CD14-positive monocyte (primary cell): ENCODE data around the gene CDK6. TPM values are rescaled to one million over a fixed set of nuclear protein-coding genes. Genes with fewer than 3 reads are reported as not detected.

Source experiments
- DNase-seq, 3 donors: peaks; one replicate each; pipeline ENCODE4 v3.0.0-alpha.2; 2011 to 2022
- H2AFZ ChIP-seq: 2 replicates; pipeline ENCODE4 v1.6.0; 2012; ENCODE audit warnings: mild to moderate bottlenecking, low read depth, low read length, inconsistent platforms; ENCODE audit not compliant: insufficient read depth, poor library complexity, severe bottlenecking
- H3K27ac ChIP-seq, 2 donors: 1 replicate in 1 of 2; 2 replicates in 1 of 2; pipeline ENCODE4 v1.5.1; 2012 to 2013; ENCODE audit warnings: low read length in 2 of 2, control low read depth in 1 of 2, inconsistent platforms in 1 of 2, low read depth in 1 of 2, mild to moderate bottlenecking in 1 of 2
- H3K27me3 ChIP-seq, 2 donors: one replicate each; pipeline versions ENCODE4 v1.6.0 to v1.6.1; 2011 to 2013; ENCODE audit warnings: low read length in 2 of 2; ENCODE audit not compliant: control insufficient read depth in 2 of 2, insufficient read depth in 2 of 2
- H3K36me3 ChIP-seq, 2 donors: replicated peaks in 1 of 2; 1 replicate in 1 of 2; 2 replicates in 1 of 2; pipeline versions ENCODE4 v1.5.1 to v1.6.1; 2012 to 2013; ENCODE audit warnings: low read length in 2 of 2, control low read depth in 1 of 2, inconsistent platforms in 1 of 2, mild to moderate bottlenecking in 1 of 2; ENCODE audit not compliant: insufficient read depth in 2 of 2, control insufficient read depth in 1 of 2
- H3K4me1 ChIP-seq, 2 donors: 1 replicate in 1 of 2; 2 replicates in 1 of 2; pipeline versions ENCODE4 v1.5.1 to v1.6.1; 2012 to 2013; ENCODE audit warnings: low read length in 2 of 2, control low read depth in 1 of 2, inconsistent platforms in 1 of 2, mild to moderate bottlenecking in 1 of 2, moderate library complexity in 1 of 2; ENCODE audit not compliant: insufficient read depth in 2 of 2, control insufficient read depth in 1 of 2
- H3K4me2 ChIP-seq: replicated peaks from 2 replicates; pipeline ENCODE3; 2012; ENCODE audit warnings: low read length, moderate library complexity, mild to moderate bottlenecking; ENCODE audit not compliant: poor library complexity, severe bottlenecking; ENCODE audit errors: extremely low read depth
- H3K4me3 ChIP-seq, 3 experiments: fragments of 200-600 bp in 1 of 3; sonication (generic) in 1 of 3; replicated peaks in 1 of 3; 1 replicate in 2 of 3; 2 replicates in 1 of 3; pipeline ENCODE4 v1.5.1; 2011 to 2013; ENCODE audit warnings: low read length in 3 of 3, mild to moderate bottlenecking in 3 of 3, control low read depth in 2 of 3, low read depth in 2 of 3, inconsistent platforms in 1 of 3, moderate library complexity in 1 of 3
- H3K79me2 ChIP-seq: 2 replicates; pipeline ENCODE4 v1.6.0; 2012; ENCODE audit warnings: mild to moderate bottlenecking, control low read depth, inconsistent platforms, low read length, moderate library complexity; ENCODE audit not compliant: insufficient read depth
- H3K9ac ChIP-seq: 2 replicates; pipeline ENCODE4 v1.6.0; 2017; ENCODE audit warnings: low read length, mild to moderate bottlenecking; ENCODE audit not compliant: insufficient read depth, poor library complexity, severe bottlenecking
- H3K9me3 ChIP-seq, 2 donors: replicated peaks in 1 of 2; 1 replicate in 1 of 2; 2 replicates in 1 of 2; pipeline versions ENCODE4 v1.5.1 to v1.6.1; 2012 to 2013; ENCODE audit warnings: low read length in 2 of 2, control low read depth in 1 of 2; ENCODE audit not compliant: control insufficient read depth in 1 of 2, insufficient read depth in 1 of 2
- H4K20me1 ChIP-seq: 2 replicates; pipeline ENCODE4 v1.6.0; 2012; ENCODE audit warnings: mild to moderate bottlenecking, low read length, control low read depth, moderate library complexity; ENCODE audit not compliant: insufficient read depth
- H3K27ac Mint-ChIP-seq, 7 donors: one replicate each; pipeline ENCODE4 v1.8.0; 2020; ENCODE audit warnings: mild to moderate bottlenecking in 7 of 7, mixed read lengths in 7 of 7, moderate library complexity in 6 of 7, inconsistent platforms in 2 of 7
- H3K27me3 Mint-ChIP-seq, 3 donors: one replicate each; pipeline ENCODE4 v1.8.0; 2021 to 2022; ENCODE audit warnings: low read depth in 3 of 3, mild to moderate bottlenecking in 3 of 3, mixed read lengths in 3 of 3, moderate library complexity in 3 of 3, inconsistent platforms in 1 of 3
- H3K36me3 Mint-ChIP-seq, 2 donors: one replicate each; pipeline ENCODE4 v1.8.0; 2020; ENCODE audit warnings: mixed read lengths in 2 of 2, inconsistent platforms in 1 of 2, mild to moderate bottlenecking in 1 of 2
- H3K4me1 Mint-ChIP-seq: one replicate; pipeline ENCODE4 v1.8.0; 2020; ENCODE audit warnings: mild to moderate bottlenecking, mixed read lengths
- H3K4me3 Mint-ChIP-seq, 2 donors: one replicate each; pipeline ENCODE4 v1.8.0; 2020; ENCODE audit warnings: mild to moderate bottlenecking in 2 of 2, mixed read lengths in 2 of 2, moderate library complexity in 1 of 2
- H3K9me3 Mint-ChIP-seq, 7 donors: one replicate each; pipeline ENCODE4 v1.8.0; 2020 to 2022; ENCODE audit warnings: mixed read lengths in 7 of 7, mild to moderate bottlenecking in 6 of 7, moderate library complexity in 6 of 7, inconsistent platforms in 2 of 7
- WGBS: methylation state at CpG from one replicate; pipeline ENCODE4 v1.1.5; 2013; ENCODE audit warnings: missing lambda C conversion rate; ENCODE audit not compliant: insufficient coverage; 5-methylcytosine and 5-hydroxymethylcytosine counted together
- intact Hi-C, 2 donors: fragments of 100-400 bp; cut with micrococcal nuclease; formaldehyde crosslinking; loops; one replicate each; pipeline versions ENCODE4 v1.15.0 to v1.15.1; 2023
- polyA plus RNA-seq, 3 donors: library from polyadenylated mRNA; depleted of rRNA in 1 of 3; unstranded in 2 of 3; stranded (reverse) in 1 of 3; fragments of 300-500 nt in 2 of 3; fragments of >200 nt in 1 of 3; fragmentation: Illumina TruSeq in 2 of 3; gene quantifications; 1 replicate in 2 of 3; 2 replicates in 1 of 3; pipeline ENCODE4 v1.2.3, GENCODE V29; 2012 to 2021
- TF ChIP-seq, protein P1 (sequence below): fragments of 200-600 bp; IDR thresholded peaks from one replicate; pipeline ENCODE4 v1.8.0; 2022; ENCODE audit warnings: antibody characterized with exemption, mild to moderate bottlenecking

The CDK6 gene
- polyA plus RNA-seq, 3 donors: 3.4 to 4.3 (median 3.8) TPM

DNA sequence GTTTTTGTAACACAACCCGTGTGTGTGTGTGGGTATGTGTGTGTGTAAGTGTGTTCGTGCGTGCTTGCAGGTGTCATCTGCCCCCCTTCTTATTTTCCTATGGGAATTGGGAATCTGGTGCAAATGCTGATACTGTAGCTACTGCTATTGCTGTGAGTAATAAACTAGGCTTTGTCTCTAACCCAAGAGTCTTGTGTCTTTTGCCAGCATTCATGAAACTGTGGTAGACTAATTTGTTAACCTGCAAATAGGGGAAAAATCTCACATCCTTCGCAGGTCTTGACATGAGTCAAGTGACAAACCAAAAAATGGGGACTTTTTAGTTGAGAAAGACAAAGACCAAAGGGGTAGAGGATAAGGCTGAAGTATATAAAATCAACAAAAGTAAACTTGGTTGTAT, 188.3 kb downstream of the CDK6 start:
- H3K27me3 Mint-ChIP-seq: no peaks in the 10 kb centered on the region
- H3K27ac ChIP-seq: no peak overlapping the region

DNA sequence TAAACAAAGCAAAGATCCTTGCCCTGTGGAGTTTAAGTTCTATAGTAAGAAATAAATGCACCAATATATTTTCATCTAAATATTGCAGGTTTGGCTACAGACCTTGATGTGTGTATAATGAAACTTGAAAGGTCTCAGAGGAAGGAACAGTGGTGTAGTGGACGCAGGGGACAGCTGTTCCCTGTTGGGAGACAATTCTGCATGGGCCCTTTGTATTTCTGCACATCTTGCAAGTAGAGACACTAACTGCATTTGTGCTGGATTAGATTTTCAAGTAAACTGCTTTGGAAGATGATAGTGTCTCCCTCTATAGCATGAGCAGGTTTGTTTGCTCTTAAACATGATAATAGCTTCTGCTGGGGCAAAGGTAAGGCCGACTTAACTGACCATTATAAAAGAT, 188.7 kb downstream of the CDK6 start:
- Mint-ChIP-seq H3K36me3 (no peaks in the 10 kb centered on the region), H3K4me3 (no peak overlapping the region), H3K27me3 (no peaks in the 10 kb centered on the region), H3K4me1 (peaks cover 19% of the 10 kb centered on the region), H3K9me3 (no peaks in the 10 kb centered on the region), H3K27ac (no peak overlapping the region)
- no peaks in the 10 kb centered on the region for H4K20me1 ChIP-seq
- no peak overlapping the region for H3K4me2 ChIP-seq
- H3K9me3 ChIP-seq: no peaks in the 10 kb centered on the region
- H3K79me2 ChIP-seq: no peaks in the 10 kb centered on the region
- H3K9ac ChIP-seq: no peak overlapping the region
- peaks cover 10 to 22% of the 10 kb centered on the region in 2 donors for H3K4me1 ChIP-seq
- no peak for DNase-seq
- H3K27ac ChIP-seq: no peak overlapping the region
- H3K36me3 ChIP-seq: no peaks in the 10 kb centered on the region
- TF ChIP-seq, protein P1, sequence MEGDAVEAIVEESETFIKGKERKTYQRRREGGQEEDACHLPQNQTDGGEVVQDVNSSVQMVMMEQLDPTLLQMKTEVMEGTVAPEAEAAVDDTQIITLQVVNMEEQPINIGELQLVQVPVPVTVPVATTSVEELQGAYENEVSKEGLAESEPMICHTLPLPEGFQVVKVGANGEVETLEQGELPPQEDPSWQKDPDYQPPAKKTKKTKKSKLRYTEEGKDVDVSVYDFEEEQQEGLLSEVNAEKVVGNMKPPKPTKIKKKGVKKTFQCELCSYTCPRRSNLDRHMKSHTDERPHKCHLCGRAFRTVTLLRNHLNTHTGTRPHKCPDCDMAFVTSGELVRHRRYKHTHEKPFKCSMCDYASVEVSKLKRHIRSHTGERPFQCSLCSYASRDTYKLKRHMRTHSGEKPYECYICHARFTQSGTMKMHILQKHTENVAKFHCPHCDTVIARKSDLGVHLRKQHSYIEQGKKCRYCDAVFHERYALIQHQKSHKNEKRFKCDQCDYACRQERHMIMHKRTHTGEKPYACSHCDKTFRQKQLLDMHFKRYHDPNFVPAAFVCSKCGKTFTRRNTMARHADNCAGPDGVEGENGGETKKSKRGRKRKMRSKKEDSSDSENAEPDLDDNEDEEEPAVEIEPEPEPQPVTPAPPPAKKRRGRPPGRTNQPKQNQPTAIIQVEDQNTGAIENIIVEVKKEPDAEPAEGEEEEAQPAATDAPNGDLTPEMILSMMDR: no peak
- no peak overlapping the region for H3K4me3 ChIP-seq
- intact Hi-C loops: no loop called here
- H2AFZ ChIP-seq: no peak overlapping the region
- 100% methylated on average over 1 of the region's 2 CpGs for WGBS
- no peaks in the 10 kb centered on the region for H3K27me3 ChIP-seq

More for the DNA sequence above, 188.3 kb downstream of the CDK6 start:
- no peak overlapping the region for H3K4me3 ChIP-seq
- H3K36me3 Mint-ChIP-seq: no peaks in the 10 kb centered on the region
- no peaks in the 10 kb centered on the region for H3K9me3 Mint-ChIP-seq
- no peak overlapping the region for H3K27ac Mint-ChIP-seq
- WGBS: 100% methylated on average over 4 of the region's 4 CpGs
- no peaks in the 10 kb centered on the region for H3K27me3 ChIP-seq
- no peak overlapping the region for H3K4me2 ChIP-seq
- H2AFZ ChIP-seq: no peak overlapping the region
- no peaks in the 10 kb centered on the region for H3K36me3 ChIP-seq
- H3K4me3 Mint-ChIP-seq: no peak overlapping the region
- peaks cover 10 to 21% of the 10 kb centered on the region in 2 donors for H3K4me1 ChIP-seq
- intact Hi-C loops: no loop called here
- TF ChIP-seq, protein P1: no peak
- H3K4me1 Mint-ChIP-seq: peaks cover 19% of the 10 kb centered on the region
- no peaks in the 10 kb centered on the region for H3K79me2 ChIP-seq
- H3K9ac ChIP-seq: no peak overlapping the region
- no peaks in the 10 kb centered on the region for H3K9me3 ChIP-seq
- H4K20me1 ChIP-seq: no peaks in the 10 kb centered on the region
- DNase-seq: no peak
